Neutrophil (primary cell): ENCODE results near the gene EYA3.
A peak's percentile ranks its signal among the peaks of the same experiment; 100 is the strongest.

ENCODE experiments used
- H3K27ac ChIP-seq: fragments of 200-600 bp; sonication (generic); 2 replicates; pipeline ENCODE4 v1.5.1; 2016; ENCODE audit warnings: mild to moderate bottlenecking, moderate library complexity
- H3K27me3 ChIP-seq: fragments of 200-600 bp; sonication (generic); 2 replicates; pipeline ENCODE4 v1.6.0; 2016; ENCODE audit warnings: mild to moderate bottlenecking
- H3K36me3 ChIP-seq: fragments of 200-600 bp; sonication (generic); 2 replicates; pipeline ENCODE4 v1.5.1; 2017
- H3K4me1 ChIP-seq, 2 experiments: fragments of 200-600 bp in 1 of 2; sonication (generic) in 1 of 2; 1 replicate in 1 of 2; 2 replicates in 1 of 2; pipeline versions ENCODE4 v1.5.1 to v1.6.1; 2013 to 2016; ENCODE audit warnings: low read depth in 1 of 2, low read length in 1 of 2, mild to moderate bottlenecking in 1 of 2, moderate library complexity in 1 of 2; ENCODE audit not compliant: control insufficient read depth in 1 of 2, insufficient read depth in 1 of 2
- H3K4me3 ChIP-seq, 2 experiments: fragments of 200-600 bp in 1 of 2; sonication (generic) in 1 of 2; 1 replicate in 1 of 2; 2 replicates in 1 of 2; pipeline ENCODE4 v1.5.1; 2013 to 2016; ENCODE audit warnings: low read depth in 1 of 2, low read length in 1 of 2, mild to moderate bottlenecking in 1 of 2, moderate library complexity in 1 of 2
- H3K9me3 ChIP-seq: fragments of 200-600 bp; sonication (generic); 2 replicates; pipeline ENCODE4 v1.5.1; 2016
- TF ChIP-seq, protein P1 (sequence below): fragments of 200-600 bp; sonication (generic); IDR thresholded peaks from 2 replicates; pipeline ENCODE4 v1.5.1; 2016; ENCODE audit warnings: antibody characterized with exemption

EYA3 gene

GRCh38 chr1:28118640-28119307, 30.4 kb upstream of the EYA3 start:
- TF ChIP-seq, protein P1, sequence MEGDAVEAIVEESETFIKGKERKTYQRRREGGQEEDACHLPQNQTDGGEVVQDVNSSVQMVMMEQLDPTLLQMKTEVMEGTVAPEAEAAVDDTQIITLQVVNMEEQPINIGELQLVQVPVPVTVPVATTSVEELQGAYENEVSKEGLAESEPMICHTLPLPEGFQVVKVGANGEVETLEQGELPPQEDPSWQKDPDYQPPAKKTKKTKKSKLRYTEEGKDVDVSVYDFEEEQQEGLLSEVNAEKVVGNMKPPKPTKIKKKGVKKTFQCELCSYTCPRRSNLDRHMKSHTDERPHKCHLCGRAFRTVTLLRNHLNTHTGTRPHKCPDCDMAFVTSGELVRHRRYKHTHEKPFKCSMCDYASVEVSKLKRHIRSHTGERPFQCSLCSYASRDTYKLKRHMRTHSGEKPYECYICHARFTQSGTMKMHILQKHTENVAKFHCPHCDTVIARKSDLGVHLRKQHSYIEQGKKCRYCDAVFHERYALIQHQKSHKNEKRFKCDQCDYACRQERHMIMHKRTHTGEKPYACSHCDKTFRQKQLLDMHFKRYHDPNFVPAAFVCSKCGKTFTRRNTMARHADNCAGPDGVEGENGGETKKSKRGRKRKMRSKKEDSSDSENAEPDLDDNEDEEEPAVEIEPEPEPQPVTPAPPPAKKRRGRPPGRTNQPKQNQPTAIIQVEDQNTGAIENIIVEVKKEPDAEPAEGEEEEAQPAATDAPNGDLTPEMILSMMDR, result no peak
- Histone ChIP-seq H3K27ac (peak overlapping the region; percentile 97), H3K4me3 (no peak overlapping the region), H3K9me3 (no peaks in the 10 kb centered on the region), H3K36me3 (no peaks in the 10 kb centered on the region), H3K4me1 (peaks cover 76 to 81% of the 10 kb centered on the region in 2 experiments), H3K27me3 (no peaks in the 10 kb centered on the region)

- TF ChIP-seq, protein P1, result no peak
Measured at GRCh38 chr1:28115267-28115666, 26.9 kb upstream of the EYA3 start.

GRCh38 chr1:28114844-28115243, 26.4 kb upstream of the EYA3 start:
- H3K4me1 ChIP-seq, result peaks cover 93 to 95% of the 10 kb centered on the region in 2 experiments
- TF ChIP-seq, protein P1, result no peak
- H3K27ac ChIP-seq, result peak overlapping the region; percentile 97

More at GRCh38 chr1:28115267-28115666, 26.9 kb upstream of the EYA3 start:
- H3K27ac ChIP-seq, result peak overlapping the region; percentile 97
- H3K4me1 ChIP-seq, result peaks cover 90 to 93% of the 10 kb centered on the region in 2 experiments
- no peaks in the 10 kb centered on the region for H3K9me3 ChIP-seq
- no peaks in the 10 kb centered on the region for H3K27me3 ChIP-seq
- peak overlapping the region; percentile 15 to 34 for H3K4me3 ChIP-seq
- no peaks in the 10 kb centered on the region for H3K36me3 ChIP-seq

DNA sequence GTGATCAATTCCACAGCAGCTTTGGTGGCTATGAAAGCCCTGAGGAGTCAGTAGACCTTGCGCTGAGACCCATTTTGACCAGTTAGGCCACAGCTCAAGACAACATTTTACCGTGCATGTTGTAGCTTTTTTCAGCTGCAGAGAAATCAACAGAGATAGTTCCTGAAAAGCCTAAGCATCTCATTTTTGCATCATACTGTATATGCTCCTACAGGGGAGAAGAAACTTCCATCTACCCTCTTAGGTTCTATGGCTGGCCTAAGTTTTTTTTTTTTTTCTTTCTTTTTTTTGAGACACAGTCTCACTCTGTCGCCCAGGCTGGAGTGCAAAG, 24.8 kb upstream of the EYA3 start:
- Histone ChIP-seq H3K36me3 (no peaks in the 10 kb centered on the region), H3K9me3 (no peaks in the 10 kb centered on the region), H3K27me3 (no peaks in the 10 kb centered on the region), H3K4me3 (peak overlapping the region; percentile 33 to 34), H3K4me1 (peaks cover 83 to 85% of the 10 kb centered on the region in 2 experiments), H3K27ac (peak overlapping the region; percentile 97)
- TF ChIP-seq, protein P1, result peak; percentile 42

More at GRCh38 chr1:28114844-28115243, 26.4 kb upstream of the EYA3 start:
- Histone ChIP-seq H3K9me3 (no peaks in the 10 kb centered on the region), H3K36me3 (no peaks in the 10 kb centered on the region), H3K27me3 (no peaks in the 10 kb centered on the region), H3K4me3 (peak overlapping the region; percentile 13 to 34)

GRCh38 chr1:28112388-28113241, 24.2 kb upstream of the EYA3 start:
- Histone ChIP-seq H3K9me3 (no peaks in the 10 kb centered on the region), H3K4me3 (peak overlapping the region; percentile 33 to 34), H3K27me3 (no peaks in the 10 kb centered on the region), H3K27ac (peak overlapping the region; percentile 97), H3K36me3 (no peaks in the 10 kb centered on the region), H3K4me1 (peaks cover 83 to 86% of the 10 kb centered on the region in 2 experiments)
- TF ChIP-seq, protein P1, result no peak
